NCI-H128 (cell line): Measurements from ENCODE around the gene TSPOAP1.

Experiments used
- DNase-seq: peaks from one replicate; lab custom pipeline; 2025; ENCODE audit not compliant: unreplicated experiment; lab: John Stamatoyannopoulos, UW

The TSPOAP1 gene

GRCh38 chr17:58265271-58265670 lies 63.3 kb downstream of the TSPOAP1 start:
- DNase-seq, result no peak

GRCh38 chr17:58264407-58265103 lies 64.0 kb downstream of the TSPOAP1 start:
- no peak for DNase-seq

GRCh38 chr17:58263773-58264172 lies 64.8 kb downstream of the TSPOAP1 start:
- no peak for DNase-seq

GRCh38 chr17:58262149-58262548 lies 66.4 kb downstream of the TSPOAP1 start:
- no peak for DNase-seq

- DNase-seq, result no peak
Measured at GRCh38 chr17:58254803-58255202, 73.8 kb downstream of the TSPOAP1 start.

GRCh38 chr17:58253082-58253481 lies 75.5 kb downstream of the TSPOAP1 start:
- DNase-seq, result no peak

GRCh38 chr17:58252141-58252540 lies 76.5 kb downstream of the TSPOAP1 start:
- DNase-seq, result no peak
